SKM-1 treated with dmso at 0.1 percent for 144 hours (cell line): ENCODE results near the gene SPRR2G.
"Not testable (repeated sequence)": the region's sequence is repeated elsewhere in the genome, so short reads cannot be mapped to it uniquely, and the experiment has no call there.

ENCODE experiments used
- DNase-seq: peaks from one replicate; lab custom pipeline; 2025; ENCODE audit not compliant: unreplicated experiment; lab: John Stamatoyannopoulos, UW

Gene SPRR2G

GRCh38 chr1:153150846-153151245, at the start of gene SPRR2G:
SPRR2G (minus strand) TSS chr1:153150890; CDS start chr1:153150110, 780 bp downstream.
- no peak for DNase-seq

DNA sequence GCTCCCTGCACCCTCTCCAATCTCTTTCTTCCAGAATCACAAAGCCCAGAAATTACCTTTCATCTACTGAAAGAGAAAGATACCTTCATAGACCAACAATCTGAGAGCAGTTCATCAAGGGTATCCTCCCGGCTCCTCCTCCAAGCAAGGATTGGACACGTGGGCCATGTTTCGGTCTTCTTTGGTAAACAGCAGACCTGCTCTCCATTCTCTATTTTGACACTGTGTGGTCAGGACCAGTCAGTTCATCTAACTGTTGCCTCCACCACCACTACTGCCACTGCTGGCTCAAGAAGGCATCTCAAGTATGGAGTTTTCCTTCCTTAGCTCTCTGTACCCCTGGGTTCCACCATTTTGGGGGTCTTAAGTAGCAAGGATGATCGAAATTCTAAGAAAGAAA, 44.5 kb upstream of the SPRR2G start:
- no peak for DNase-seq

DNA sequence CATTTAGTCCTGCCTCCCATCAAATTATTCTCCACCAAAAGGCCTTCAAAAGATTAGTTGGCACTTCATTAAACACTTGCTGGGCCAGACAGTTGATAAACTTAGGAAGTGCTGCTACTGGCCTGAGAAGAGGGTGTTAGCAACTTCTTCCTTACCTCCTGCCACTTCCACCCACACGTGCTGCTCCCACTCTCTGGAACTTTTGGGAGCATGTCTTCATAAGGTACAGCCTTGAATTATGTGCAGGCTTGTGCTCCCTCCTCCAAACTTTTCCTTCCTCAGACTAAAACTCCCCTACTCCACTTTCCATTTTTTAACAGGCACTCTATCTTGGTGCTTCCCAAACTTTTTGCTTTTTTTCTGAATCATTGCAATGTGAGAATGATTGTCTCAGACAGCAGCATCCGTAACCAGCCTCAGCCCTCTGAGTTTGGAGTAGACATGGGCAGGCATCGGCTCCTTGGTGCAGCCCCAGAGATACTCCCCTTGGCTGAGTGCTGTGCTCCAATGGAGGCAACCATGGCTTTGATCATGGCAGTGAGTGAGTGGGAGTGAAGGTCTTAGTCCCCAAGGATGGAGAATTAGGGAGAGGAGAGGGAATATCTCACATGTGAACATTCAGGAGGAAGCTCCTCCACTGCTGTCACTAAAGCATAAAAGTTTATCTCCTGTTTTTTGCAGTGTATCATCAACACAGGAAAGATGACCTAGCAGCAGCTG, 43.8 kb upstream of the SPRR2G start:
- DNase-seq, result no peak

DNA sequence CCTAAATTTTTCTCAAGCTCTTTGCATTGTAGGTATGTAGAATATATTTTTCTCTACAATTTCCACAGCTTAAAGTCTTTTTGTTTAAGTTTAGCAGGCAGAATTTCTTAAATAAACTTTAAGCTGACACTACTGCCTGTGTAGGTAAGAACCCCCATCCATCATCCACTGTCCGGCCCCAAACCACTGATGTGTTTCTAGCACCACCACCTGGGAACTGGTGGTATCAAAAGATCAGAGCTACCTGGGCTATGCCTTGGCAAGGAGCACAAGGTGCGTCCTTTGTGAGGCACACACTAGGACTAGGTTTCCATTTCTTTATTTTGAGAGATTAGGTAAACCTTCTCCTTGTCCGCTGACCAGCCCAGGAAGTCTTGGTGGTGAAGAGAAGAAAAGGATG, 42.0 kb upstream of the SPRR2G start:
- DNase-seq, result no peak

DNA sequence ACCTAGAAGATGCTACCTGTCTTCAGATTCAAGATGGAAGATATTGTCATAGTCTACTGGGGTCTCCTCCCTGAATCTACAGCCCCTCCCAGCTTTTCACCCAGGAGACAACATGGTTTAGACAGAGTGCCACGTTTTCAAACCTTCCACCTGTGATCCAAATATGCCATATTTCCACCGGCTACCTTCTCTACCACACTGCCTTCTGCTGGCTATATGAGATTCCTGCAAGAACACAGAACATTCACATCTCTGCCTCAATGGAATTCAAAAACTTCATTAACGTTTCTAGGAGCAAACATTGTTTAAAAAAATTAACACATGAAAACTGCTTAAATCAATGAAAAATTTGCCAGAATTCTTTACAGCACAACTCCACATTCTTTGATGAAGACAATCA, 39.7 kb upstream of the SPRR2G start:
- no peak for DNase-seq

- DNase-seq, result not testable (repeated sequence)
These were observed 37.6 kb upstream of the SPRR2G start for GRCh38 chr1:153188301-153188700.

- DNase-seq, result no peak
These were observed 29.9 kb upstream of the SPRR2G start for GRCh38 chr1:153180556-153180955.

GRCh38 chr1:153178922-153179321, 28.2 kb upstream of the SPRR2G start:
- DNase-seq, result no peak

GRCh38 chr1:153174624-153175023, 23.9 kb upstream of the SPRR2G start:
- no peak for DNase-seq

DNA sequence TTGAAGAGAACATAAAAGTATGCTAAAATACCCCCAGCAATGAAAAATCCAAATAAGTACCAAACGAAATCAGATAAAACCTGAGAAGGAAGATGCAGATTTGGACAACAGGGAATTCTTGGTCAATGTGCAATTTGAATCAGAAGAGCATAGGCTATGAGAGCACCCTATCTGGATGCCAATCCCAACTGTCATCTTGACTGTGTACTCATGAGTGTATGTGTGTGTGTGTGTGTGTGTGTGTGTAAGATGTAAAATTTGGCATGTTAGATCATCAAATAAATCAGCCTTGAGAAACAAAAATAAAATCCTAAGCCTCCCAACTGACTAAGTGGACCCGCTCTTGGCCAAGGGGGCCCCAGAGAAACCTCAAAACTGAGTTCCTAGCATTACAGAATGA, 18.0 kb upstream of the SPRR2G start:
- DNase-seq, result no peak

DNA sequence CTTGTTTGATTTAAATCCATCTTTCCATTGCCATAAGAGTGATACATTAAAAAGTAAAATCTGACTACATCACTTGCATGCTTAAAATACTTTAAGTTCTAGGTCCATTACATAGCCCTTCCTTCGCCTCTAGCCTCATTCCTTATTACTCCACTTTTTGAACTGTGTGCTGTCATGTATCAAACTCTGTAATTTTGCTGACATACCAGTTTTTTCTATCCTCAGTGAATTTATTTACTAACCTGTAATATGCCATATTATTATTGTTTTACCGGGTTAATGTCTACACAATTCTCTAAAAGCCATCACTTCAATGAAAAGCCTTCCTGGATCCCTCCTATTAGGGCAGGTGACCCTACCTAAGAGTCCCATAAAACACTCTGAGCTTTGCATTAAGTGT, 4.9 kb upstream of the SPRR2G start:
- no peak for DNase-seq

DNA sequence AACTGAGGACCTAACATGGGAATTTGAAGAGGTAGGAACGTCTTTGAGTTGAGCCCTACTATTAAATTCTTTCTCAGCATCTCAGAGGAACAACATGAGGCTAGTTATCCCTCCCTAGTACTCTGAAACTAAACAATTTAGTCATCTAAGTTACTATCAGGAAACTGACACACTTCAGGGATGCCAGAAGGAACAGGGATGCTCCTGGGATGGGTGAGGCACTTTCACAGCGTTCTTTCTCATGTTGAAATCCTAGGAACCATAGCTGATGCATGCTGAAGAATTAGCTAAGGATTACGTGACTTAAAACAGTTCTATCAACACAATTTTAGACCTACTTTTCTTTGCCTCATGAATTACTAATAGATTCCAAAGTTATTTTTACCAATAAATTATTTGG, 1.8 kb upstream of the SPRR2G start:
- no peak for DNase-seq

GRCh38 chr1:153141377-153141776, 9.3 kb downstream of the SPRR2G start:
- DNase-seq, result no peak

GRCh38 chr1:153140484-153140883, 10.2 kb downstream of the SPRR2G start:
- DNase-seq, result no peak

GRCh38 chr1:153133743-153134142, 16.9 kb downstream of the SPRR2G start:
- no peak for DNase-seq

DNA sequence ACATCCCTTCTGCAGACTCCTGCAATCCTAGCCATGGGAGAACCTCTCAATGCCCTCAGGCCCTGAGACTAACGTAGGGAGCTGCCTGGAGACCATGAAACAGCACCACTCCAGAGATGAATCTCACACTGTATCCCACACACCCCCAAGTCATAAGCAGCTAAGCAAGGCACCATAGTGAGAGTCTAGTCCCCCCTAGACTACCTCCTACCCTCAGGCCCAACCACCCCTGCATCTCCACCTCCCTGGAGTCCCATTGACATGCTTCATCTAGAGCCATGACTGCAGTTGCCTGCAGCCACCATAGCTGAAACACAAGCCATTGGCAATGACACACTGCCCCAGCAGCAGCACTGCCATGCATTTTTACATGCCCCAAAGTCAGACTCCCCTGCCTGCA, 17.4 kb downstream of the SPRR2G start:
- no peak for DNase-seq

DNA sequence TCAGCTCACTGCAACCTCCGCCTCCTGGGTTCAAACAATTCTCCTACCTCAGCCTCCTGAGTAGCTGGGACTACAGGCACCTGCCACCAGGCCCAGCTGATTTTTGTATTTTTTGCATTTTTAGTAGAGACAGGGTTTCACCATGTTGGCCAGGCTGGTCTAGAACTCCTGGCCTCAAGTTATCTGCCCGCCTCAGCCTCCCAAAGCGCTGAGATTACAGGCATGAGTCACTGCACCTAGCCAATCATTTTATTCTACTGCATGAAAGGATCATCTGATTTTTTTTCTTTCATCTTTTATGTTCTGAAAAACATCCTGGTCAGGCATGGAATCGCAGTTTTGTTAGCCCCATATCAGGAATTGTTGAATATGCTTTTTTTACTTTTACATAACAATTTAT, 22.0 kb downstream of the SPRR2G start:
- DNase-seq, result not testable (repeated sequence)

DNA sequence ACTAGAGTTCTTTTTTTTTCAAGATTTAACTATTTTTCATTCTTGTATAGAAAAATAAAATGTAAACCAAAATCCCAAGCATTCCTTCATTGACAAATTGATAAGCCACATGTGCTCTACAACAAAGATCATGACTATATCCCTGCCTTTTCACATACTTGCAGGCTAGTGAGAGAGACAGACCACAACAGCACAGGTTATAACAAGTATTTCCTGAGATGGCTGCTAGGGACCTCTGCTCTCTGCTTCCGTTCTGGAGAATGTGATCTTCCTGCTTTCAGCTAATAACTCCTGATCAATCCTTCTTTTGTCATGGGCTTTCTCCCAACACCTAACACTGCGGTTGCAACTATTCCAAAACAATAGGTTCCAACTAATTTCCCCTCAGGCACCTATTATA, 23.4 kb downstream of the SPRR2G start:
- no peak for DNase-seq

GRCh38 chr1:153125536-153125935, 25.2 kb downstream of the SPRR2G start:
- no peak for DNase-seq

DNA sequence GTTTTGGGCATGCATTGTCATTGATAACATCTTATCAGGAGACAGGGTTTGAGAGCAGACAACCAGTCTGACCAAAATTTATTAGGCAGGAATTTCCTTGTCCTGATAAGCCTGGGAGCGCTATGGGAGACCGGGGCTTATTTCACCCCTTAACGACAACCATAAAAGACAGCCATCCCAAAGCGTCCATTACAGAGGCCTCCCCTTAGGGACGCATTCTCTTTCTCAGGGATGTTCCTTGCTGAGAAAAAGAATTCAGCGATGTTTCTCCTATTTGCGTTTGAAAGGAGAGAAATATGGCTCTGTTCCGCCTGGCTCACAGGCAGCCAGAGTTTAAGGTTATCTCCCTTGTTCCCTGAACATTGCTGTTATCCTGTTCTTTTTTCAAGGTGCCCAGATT, 26.9 kb downstream of the SPRR2G start:
- DNase-seq, result not testable (repeated sequence)

DNA sequence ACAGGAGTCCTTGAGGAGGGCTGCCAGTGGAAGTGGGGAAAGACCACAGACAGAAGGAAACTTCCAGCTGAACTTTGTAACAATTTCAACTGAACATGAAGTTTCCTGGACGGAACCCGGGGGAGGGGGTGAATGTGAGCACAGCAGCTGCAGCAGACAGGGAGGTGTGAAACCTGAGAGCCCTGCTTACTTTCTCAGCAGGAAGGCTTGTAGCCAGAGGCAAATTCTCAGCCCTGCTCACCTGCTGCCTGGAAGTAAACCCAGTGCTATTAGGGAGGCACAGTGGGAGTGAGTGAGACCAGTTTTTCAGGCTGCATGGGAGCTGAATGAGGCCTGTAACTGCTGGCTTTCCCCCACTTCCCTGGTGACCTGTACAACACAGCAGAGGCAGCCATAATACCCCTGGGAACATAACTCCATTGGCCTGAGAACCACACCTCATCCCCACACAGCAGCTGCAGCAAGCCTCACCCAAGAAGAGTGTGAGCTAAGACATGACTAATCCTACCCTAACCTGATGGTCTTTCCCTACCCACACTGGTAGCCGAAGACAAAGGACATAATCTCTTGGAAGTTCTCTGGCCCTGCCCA, 27.8 kb downstream of the SPRR2G start:
- no peak for DNase-seq

DNA sequence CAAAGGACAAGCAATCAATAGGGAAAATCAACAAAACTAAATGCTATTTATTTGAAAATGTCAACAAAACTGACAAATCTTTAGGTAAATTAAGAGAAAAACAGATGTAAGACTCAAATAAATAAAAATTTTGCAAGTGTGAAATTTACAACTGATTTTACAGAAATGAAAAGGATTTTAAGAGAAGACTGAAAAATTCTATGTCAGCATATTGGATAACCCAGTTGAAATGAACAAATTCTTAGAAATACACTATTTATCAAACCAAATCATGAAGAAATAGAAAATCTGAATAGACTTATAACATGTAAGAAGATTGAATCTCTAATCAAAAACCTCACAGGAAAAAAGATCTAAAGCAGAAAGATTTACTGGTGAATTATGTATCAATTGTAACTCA, 29.7 kb downstream of the SPRR2G start:
- DNase-seq, result no peak

DNA sequence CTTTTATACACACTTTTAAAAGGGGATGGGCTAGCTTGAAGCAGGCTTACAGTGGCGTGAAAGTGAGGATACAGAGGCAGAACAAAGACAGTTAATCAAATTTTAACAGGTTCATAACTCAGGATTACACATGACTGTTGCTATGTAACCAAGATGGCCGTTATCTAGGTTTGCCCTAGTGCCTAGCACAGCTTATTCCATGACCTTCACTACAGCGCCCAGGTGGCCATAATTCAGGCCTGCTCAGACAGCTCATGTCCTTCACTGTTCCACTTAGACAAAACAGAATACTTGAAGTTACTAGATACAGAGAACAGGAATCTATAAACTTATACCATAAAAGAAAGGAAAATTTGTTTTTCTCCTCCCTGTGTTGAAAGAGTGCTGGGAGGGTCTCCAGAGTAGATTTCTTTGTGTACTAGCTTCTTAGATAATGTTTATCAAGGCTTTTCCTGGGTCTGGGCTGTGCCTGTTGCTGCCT, 31.2 kb downstream of the SPRR2G start:
- no peak for DNase-seq
